Measurements from ENCODE around the gene SBF1.
"Not testable (repeated sequence)": the region's sequence is repeated elsewhere in the genome, so short reads cannot be mapped to it uniquely, and the experiment has no call there.

SBF1 gene

GRCh38 chr22:50436841-50437341 lies 37.9 kb downstream of the SBF1 start:
- Histone ChIP-seq H3K9ac (ENCODE audit: low read depth, low read length) (no peak overlapping the region), H3K36me3 (ENCODE audit: insufficient read depth, low read depth, low read length) (peaks cover 54% of the 10 kb centered on the region), H3K4me3 (ENCODE audit: low read length) (no peak overlapping the region)

GRCh38 chr22:50436015-50436830 lies 38.6 kb downstream of the SBF1 start:
- Histone ChIP-seq H3K27ac (ENCODE audit: low read length) (no peak overlapping the region), H3K9me3 (ENCODE audit: insufficient read depth, low read depth, low read length) (no peaks in the 10 kb centered on the region), H3K36me3 (ENCODE audit: insufficient read depth, low read depth, low read length) (peaks cover 61% of the 10 kb centered on the region), H3K4me3 (ENCODE audit: low read length) (no peak overlapping the region), H3K9ac (ENCODE audit: low read depth, low read length) (no peak overlapping the region), H3K27me3 (ENCODE audit: insufficient read depth, low read length) (no peaks in the 10 kb centered on the region), H3K4me1 (ENCODE audit: insufficient read depth, low read length) (no peaks in the 10 kb centered on the region)

More at GRCh38 chr22:50436841-50437341, 37.9 kb downstream of the SBF1 start:
- H3K4me1 ChIP-seq (ENCODE audit: insufficient read depth, low read length), result no peaks in the 10 kb centered on the region
- no peaks in the 10 kb centered on the region for H3K27me3 ChIP-seq (ENCODE audit: insufficient read depth, low read length)
- H3K27ac ChIP-seq (ENCODE audit: low read length), result no peak overlapping the region
- H3K9me3 ChIP-seq (ENCODE audit: insufficient read depth, low read depth, low read length), result no peaks in the 10 kb centered on the region

DNA sequence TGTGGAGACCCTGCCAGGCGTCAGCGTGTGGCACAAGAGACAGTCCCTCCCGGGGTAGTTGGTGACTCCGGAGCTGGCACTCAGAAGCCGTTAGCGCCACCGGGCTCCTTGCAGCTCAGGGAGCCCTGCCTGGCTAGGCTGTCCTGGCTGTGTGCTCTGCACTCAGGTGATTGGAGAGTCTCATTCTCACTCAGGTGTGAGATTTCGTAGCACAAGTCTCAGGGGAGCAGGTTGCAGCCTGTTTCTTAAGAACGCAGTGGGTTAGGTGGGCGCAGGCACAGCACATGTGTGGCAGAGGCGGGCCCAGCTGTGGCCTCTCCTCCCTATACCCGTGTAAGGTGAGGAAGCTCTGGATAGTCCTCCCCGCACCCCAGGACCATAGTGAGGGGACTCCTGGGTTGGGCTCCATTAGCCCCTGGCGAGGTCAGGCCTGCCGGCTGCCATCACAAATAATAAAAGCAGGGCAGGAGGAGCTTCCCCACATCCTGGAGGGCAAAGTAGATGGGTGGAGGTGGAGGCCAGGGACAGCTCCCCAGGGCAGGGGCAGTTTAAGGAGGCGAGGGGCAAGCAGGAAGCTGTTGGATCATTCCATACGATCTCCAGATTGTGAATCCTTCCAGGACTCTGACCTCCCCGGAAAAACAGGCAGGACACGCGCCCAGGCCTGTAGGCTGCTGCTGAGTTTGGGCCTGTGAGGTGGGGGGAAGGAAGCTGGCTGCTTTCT lies 39.4 kb downstream of the SBF1 start:
- H3K4me1 ChIP-seq (ENCODE audit: insufficient read depth, low read length), result no peaks in the 10 kb centered on the region
- no peak overlapping the region for H3K27ac ChIP-seq (ENCODE audit: low read length)
- no peak overlapping the region for H3K4me3 ChIP-seq (ENCODE audit: low read length)
- H3K36me3 ChIP-seq (ENCODE audit: insufficient read depth, low read depth, low read length), result peaks cover 66% of the 10 kb centered on the region
- no peaks in the 10 kb centered on the region for H3K27me3 ChIP-seq (ENCODE audit: insufficient read depth, low read length)
- no peaks in the 10 kb centered on the region for H3K9me3 ChIP-seq (ENCODE audit: insufficient read depth, low read depth, low read length)
- no peak overlapping the region for H3K9ac ChIP-seq (ENCODE audit: low read depth, low read length)

DNA sequence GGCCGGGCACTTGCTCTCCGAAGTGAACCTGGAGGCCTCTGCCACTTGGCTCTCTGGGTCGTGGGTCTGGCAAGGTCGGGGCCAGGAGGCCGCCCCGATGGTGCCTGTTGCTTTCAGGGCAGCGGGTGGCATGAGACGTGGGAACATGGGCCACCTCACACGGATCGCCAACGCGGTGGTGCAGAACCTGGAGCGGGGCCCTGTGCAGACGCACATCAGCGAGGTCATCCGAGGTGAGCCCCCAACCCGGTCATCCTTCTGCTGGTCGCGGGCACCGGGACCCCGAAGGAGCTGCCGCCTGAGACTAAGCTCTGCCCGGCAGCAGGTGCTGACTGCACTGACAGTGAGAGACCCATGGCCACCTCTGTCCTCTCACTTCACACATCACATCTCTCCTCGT lies 40.0 kb downstream of the SBF1 start:
- no peak overlapping the region for H3K9ac ChIP-seq (ENCODE audit: low read depth, low read length)
- H3K27me3 ChIP-seq (ENCODE audit: insufficient read depth, low read length), result no peaks in the 10 kb centered on the region
- no peak overlapping the region for H3K4me3 ChIP-seq (ENCODE audit: low read length)
- no peaks in the 10 kb centered on the region for H3K4me1 ChIP-seq (ENCODE audit: insufficient read depth, low read length)
- H3K9me3 ChIP-seq (ENCODE audit: insufficient read depth, low read depth, low read length), result no peaks in the 10 kb centered on the region
- peaks cover 66% of the 10 kb centered on the region for H3K36me3 ChIP-seq (ENCODE audit: insufficient read depth, low read depth, low read length)
- no peak overlapping the region for H3K27ac ChIP-seq (ENCODE audit: low read length)

- H3K9me3 ChIP-seq (ENCODE audit: insufficient read depth, low read depth, low read length); H3K9ac ChIP-seq (ENCODE audit: low read depth, low read length): not testable (repeated sequence)
- H3K36me3 ChIP-seq (ENCODE audit: insufficient read depth, low read depth, low read length), result peaks cover 66% of the 10 kb centered on the region
These were observed 41.8 kb downstream of the SBF1 start for GRCh38 chr22:50432877-50433510.

GRCh38 chr22:50432131-50432876 lies 42.5 kb downstream of the SBF1 start:
- H3K9ac ChIP-seq (ENCODE audit: low read depth, low read length), result no peak overlapping the region
- H3K36me3 ChIP-seq (ENCODE audit: insufficient read depth, low read depth, low read length), result peaks cover 65% of the 10 kb centered on the region
- H3K27me3 ChIP-seq (ENCODE audit: insufficient read depth, low read length), result no peaks in the 10 kb centered on the region
- H3K4me1 ChIP-seq (ENCODE audit: insufficient read depth, low read length), result no peaks in the 10 kb centered on the region
- no peak overlapping the region for H3K4me3 ChIP-seq (ENCODE audit: low read length)
- H3K27ac ChIP-seq (ENCODE audit: low read length), result no peak overlapping the region
- no peaks in the 10 kb centered on the region for H3K9me3 ChIP-seq (ENCODE audit: insufficient read depth, low read depth, low read length)

More at GRCh38 chr22:50432877-50433510, 41.8 kb downstream of the SBF1 start:
- H3K4me1 ChIP-seq (ENCODE audit: insufficient read depth, low read length); H3K27me3 ChIP-seq (ENCODE audit: insufficient read depth, low read length); H3K27ac ChIP-seq (ENCODE audit: low read length); H3K4me3 ChIP-seq (ENCODE audit: low read length): not testable (repeated sequence)

- H3K27me3 ChIP-seq (ENCODE audit: insufficient read depth, low read length), result no peaks in the 10 kb centered on the region
- H3K4me1 ChIP-seq (ENCODE audit: insufficient read depth, low read length), result no peaks in the 10 kb centered on the region
- H3K9ac ChIP-seq (ENCODE audit: low read depth, low read length), result no peak overlapping the region
- H3K36me3 ChIP-seq (ENCODE audit: insufficient read depth, low read depth, low read length), result peaks cover 77% of the 10 kb centered on the region
- H3K9me3 ChIP-seq (ENCODE audit: insufficient read depth, low read depth, low read length), result no peaks in the 10 kb centered on the region
- no peak overlapping the region for H3K4me3 ChIP-seq (ENCODE audit: low read length)
- H3K27ac ChIP-seq (ENCODE audit: low read length), result no peak overlapping the region
These were observed 49.5 kb downstream of the SBF1 start for GRCh38 chr22:50425179-50425916.

GRCh38 chr22:50423956-50424355 lies 50.9 kb downstream of the SBF1 start:
- no peak overlapping the region for H3K27ac ChIP-seq (ENCODE audit: low read length)
- no peak overlapping the region for H3K9ac ChIP-seq (ENCODE audit: low read depth, low read length)
- H3K9me3 ChIP-seq (ENCODE audit: insufficient read depth, low read depth, low read length), result no peaks in the 10 kb centered on the region
- no peaks in the 10 kb centered on the region for H3K27me3 ChIP-seq (ENCODE audit: insufficient read depth, low read length)
- no peaks in the 10 kb centered on the region for H3K4me1 ChIP-seq (ENCODE audit: insufficient read depth, low read length)
- no peak overlapping the region for H3K4me3 ChIP-seq (ENCODE audit: low read length)
- H3K36me3 ChIP-seq (ENCODE audit: insufficient read depth, low read depth, low read length), result peaks cover 77% of the 10 kb centered on the region

GRCh38 chr22:50422961-50423815 lies 51.6 kb downstream of the SBF1 start:
- Histone ChIP-seq H3K36me3 (ENCODE audit: insufficient read depth, low read depth, low read length) (peaks cover 77% of the 10 kb centered on the region), H3K9ac (ENCODE audit: low read depth, low read length) (no peak overlapping the region)

GRCh38 chr22:50422046-50422445 lies 52.8 kb downstream of the SBF1 start:
- Histone ChIP-seq H3K36me3 (ENCODE audit: insufficient read depth, low read depth, low read length) (peaks cover 79% of the 10 kb centered on the region), H3K4me3 (ENCODE audit: low read length) (no peak overlapping the region), H3K9me3 (ENCODE audit: insufficient read depth, low read depth, low read length) (no peaks in the 10 kb centered on the region), H3K4me1 (ENCODE audit: insufficient read depth, low read length) (no peaks in the 10 kb centered on the region), H3K27ac (ENCODE audit: low read length) (no peak overlapping the region), H3K9ac (ENCODE audit: low read depth, low read length) (no peak overlapping the region), H3K27me3 (ENCODE audit: insufficient read depth, low read length) (no peaks in the 10 kb centered on the region)

More at GRCh38 chr22:50422961-50423815, 51.6 kb downstream of the SBF1 start:
- H3K27ac ChIP-seq (ENCODE audit: low read length), result no peak overlapping the region
- no peaks in the 10 kb centered on the region for H3K4me1 ChIP-seq (ENCODE audit: insufficient read depth, low read length)
- no peak overlapping the region for H3K4me3 ChIP-seq (ENCODE audit: low read length)
- H3K9me3 ChIP-seq (ENCODE audit: insufficient read depth, low read depth, low read length), result no peaks in the 10 kb centered on the region
- H3K27me3 ChIP-seq (ENCODE audit: insufficient read depth, low read length), result no peaks in the 10 kb centered on the region
